GM18498 (cell line): ENCODE measurements around the gene KIDINS220.

Experiments
- ATAC-seq: cut with Tn5 transposase; IDR thresholded peaks from one replicate; pipeline ENCODE4 v1.9.1; 2021; ENCODE audit warnings: mild to moderate bottlenecking, moderate library complexity; ENCODE audit not compliant: unreplicated experiment

Gene KIDINS220

GRCh38 chr2:8836971-8837794 is at the start of gene KIDINS220:
TSS of gene KIDINS220 (minus strand) at chr2:8837613. CDS start at chr2:8827093, 10,520 bp downstream.
- ATAC-seq, result peak; percentile 95

DNA sequence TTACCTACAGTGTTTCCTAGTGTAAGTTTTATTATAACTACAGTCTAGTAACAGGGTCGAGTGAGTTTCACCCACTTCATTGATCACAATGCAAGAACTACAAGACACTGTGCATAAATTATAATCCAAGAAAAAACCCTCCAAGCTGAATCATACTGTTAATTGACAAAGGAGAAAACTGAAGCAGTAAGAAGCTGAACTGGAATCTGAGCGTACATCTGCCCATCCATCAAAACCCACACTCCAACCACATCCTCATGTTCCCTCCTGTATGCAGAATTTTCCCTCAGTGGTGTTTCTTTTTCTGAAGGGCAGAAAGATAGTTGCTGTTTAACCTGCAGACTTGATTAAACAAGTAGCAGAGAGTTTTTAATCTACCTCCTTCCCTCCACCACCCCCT is 49.5 kb upstream of the KIDINS220 start:
- no peak for ATAC-seq

DNA sequence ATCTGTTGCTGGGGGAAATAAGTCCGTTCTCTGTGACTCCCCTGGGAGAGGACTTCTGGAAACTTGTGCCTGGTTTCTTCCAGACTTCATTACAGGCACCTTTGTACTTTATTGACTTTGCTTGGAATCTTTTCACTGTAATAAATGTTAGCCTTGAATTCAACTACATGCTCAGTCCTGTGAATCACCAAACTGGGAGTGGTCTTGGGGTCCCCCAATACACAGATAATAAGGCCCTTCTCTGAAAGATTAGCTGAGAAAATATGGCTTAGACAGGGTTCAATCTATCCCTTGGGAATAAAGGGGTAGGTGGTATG is 48.7 kb upstream of the KIDINS220 start:
- no peak for ATAC-seq

DNA sequence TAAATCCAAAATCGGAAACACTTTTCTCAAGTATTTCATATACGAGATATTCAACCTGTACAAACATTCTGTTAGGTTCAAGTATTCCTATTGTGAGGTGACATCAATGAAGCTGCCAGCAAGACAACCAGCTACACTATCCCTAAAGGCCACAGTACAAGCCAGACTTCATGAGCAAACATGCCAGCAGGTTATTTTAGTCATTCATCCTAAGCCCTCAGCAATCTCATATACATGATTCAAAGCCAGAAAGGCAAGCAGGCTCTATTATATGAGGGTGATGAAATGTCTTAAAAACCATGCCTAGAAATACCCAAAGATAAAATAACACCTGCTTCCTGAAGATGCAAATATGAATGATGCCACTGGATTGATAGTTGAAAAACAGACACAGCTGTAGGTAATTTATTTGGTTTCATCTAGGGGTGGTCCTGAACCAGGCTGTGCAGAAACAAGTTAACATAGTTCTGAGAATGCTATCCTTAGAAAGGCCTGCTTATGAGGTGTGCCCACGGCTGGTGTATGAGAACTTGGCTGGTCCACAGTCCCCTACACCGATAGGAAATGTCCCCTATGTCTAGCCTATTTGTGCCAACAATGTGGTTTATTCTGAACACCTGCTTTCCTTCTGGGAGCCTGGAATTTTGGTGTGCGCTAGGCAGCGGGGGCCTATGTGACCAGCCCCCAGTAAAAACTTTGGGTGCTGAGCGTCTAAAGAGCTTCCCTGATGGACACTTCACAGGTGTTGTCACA is 48.2 kb upstream of the KIDINS220 start:
- no peak for ATAC-seq

GRCh38 chr2:8884812-8885211 is 47.4 kb upstream of the KIDINS220 start:
- ATAC-seq, result no peak

DNA sequence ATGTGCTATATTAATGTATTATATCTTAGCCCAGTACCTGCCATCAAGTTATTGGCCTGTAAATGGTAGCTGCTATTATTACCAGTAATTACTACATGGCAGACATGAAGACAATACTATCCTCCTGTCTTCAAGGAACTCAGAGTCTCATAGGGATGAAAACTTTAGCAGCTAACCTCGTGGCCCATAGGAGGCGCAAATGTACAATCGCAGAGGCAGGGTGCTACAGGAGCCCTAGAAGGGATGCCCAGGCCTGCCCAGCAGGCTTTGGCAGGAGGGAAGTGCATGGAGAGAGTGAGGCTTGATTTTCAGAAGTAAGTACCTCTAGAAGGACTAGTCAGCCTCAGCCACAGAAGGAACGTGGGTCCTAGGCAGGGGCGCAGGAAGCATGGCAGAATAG is 44.7 kb upstream of the KIDINS220 start:
- no peak for ATAC-seq

GRCh38 chr2:8877894-8878293 is 40.5 kb upstream of the KIDINS220 start:
- no peak for ATAC-seq

DNA sequence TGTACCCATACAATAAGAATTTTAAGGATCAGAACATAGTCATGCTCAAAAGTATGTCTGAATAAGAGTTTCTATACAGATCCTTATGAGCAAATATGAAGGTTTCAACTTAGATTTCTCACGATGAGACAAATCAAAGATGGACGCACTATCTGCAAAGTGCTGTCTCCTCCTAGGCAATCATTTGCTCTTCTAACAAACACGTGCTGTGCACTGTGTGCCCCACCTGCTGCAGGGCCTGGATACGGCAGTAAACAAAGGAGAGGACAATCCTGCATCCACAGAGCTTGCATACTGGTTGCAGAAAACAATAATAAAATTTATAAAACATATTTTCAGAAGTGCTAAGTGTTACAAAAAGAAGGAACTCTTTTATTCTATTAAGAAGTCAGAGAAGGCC is 39.9 kb upstream of the KIDINS220 start:
- no peak for ATAC-seq

DNA sequence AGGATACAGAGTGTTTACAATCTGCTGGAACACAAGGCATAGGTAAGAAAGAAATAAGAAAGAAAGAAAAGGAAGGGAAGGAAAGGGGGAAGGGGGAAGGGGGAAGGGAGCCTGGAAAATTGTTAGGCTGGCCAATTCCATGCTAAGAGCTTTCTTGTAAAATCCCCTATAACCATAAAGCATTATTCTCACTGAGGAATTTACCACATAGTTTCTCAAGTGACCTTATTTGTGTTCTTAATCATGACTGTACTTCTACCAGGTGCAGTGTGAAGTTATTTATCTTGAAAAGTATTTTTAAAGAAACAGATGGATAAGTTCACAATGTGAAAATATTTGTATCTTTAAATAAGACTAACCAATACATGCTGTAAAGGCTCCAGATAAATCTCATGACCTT is 39.2 kb upstream of the KIDINS220 start:
- no peak for ATAC-seq

- no peak for ATAC-seq
These were observed 35.5 kb upstream of the KIDINS220 start for GRCh38 chr2:8872821-8873432.

GRCh38 chr2:8870441-8870840 is 33.0 kb upstream of the KIDINS220 start:
- ATAC-seq, result no peak

- ATAC-seq, result no peak
These were observed 29.9 kb upstream of the KIDINS220 start for GRCh38 chr2:8867363-8867762.

- ATAC-seq, result no peak
These were observed 26.0 kb upstream of the KIDINS220 start for GRCh38 chr2:8863331-8863953.

GRCh38 chr2:8862230-8862629 is 24.8 kb upstream of the KIDINS220 start:
- no peak for ATAC-seq

DNA sequence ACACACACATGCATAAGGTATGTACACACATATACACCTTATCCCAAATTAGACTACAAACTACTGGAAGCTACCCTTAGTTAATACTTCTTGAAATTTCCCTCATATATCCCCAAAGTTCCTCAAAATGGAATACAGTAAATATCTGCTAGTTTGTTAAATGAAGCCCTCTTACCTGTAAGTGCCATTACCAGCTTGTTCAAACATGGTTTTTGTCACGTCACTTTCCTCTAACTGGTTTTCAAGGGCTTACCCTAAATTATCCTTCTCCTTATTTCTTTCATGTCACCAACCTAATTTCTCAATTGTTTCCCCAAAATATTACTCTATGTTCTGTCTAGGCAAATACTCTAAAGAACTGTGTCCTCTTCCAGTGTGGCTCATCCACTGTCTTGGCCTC is 24.4 kb upstream of the KIDINS220 start:
- no peak for ATAC-seq

- ATAC-seq, result no peak
These were observed 22.8 kb upstream of the KIDINS220 start for GRCh38 chr2:8860239-8860638.

GRCh38 chr2:8858910-8859309 is 21.5 kb upstream of the KIDINS220 start:
- ATAC-seq, result no peak

- no peak for ATAC-seq
These were observed 20.9 kb upstream of the KIDINS220 start for GRCh38 chr2:8858264-8858663.

- no peak for ATAC-seq
These were observed 20.3 kb upstream of the KIDINS220 start for GRCh38 chr2:8857709-8858108.

DNA sequence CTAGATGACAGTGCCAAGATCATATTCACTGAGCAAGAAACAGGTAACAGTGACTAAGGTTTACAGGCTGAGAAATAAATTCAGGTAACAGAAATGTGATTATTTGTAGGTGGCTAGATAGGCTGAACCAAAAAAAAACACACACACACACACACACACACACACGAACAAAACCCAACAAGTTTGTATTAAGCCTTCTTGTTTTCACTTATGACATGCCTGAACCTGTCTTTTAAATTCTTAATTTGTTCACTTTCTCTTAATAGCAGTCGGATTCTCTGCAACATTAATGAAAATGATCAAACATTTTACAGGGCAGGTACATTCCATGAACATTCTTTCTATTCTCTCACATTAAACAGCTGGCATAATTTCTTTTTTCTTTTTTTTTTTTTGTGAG is 18.8 kb upstream of the KIDINS220 start:
- ATAC-seq, result no peak

DNA sequence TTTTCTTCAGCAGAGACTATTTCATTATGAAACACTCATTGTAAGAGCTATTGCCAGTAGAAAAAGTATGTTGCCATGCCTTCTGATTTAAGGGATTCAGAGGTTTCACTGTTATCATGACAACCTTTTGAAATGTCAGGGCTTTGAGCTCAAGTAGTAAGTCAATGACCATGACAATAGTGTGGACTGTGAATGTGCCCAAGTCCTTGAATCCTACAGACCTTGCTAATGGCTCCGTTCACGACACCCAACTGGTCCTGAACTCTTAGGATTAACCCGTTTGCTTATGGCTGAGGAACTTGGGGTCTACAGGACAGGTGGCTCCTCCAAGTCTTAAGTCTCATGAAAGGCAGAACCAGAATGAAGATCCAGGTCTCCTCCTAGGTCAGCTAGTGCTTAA is 17.6 kb upstream of the KIDINS220 start:
- ATAC-seq, result no peak

DNA sequence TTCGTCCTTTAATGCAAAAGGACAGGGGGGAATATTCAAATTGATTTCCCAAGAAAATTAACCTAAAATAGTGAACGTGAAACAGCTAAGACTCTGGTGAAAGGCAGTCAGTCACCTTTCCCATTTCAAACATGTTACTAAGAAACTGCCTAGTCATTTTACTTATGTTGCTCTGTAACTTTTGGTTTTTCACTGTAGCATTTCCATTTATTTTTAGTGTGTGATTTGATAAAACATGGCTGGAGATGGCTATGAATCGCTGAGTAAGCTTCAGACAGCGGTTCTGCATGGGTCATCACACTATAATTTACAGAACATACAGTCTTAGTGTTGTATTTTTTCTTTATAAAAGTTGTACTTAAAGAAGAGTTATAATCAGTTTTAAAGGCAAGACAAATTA is 16.0 kb upstream of the KIDINS220 start:
- no peak for ATAC-seq
